ENCODE results near the gene PEX5L.

DNA sequence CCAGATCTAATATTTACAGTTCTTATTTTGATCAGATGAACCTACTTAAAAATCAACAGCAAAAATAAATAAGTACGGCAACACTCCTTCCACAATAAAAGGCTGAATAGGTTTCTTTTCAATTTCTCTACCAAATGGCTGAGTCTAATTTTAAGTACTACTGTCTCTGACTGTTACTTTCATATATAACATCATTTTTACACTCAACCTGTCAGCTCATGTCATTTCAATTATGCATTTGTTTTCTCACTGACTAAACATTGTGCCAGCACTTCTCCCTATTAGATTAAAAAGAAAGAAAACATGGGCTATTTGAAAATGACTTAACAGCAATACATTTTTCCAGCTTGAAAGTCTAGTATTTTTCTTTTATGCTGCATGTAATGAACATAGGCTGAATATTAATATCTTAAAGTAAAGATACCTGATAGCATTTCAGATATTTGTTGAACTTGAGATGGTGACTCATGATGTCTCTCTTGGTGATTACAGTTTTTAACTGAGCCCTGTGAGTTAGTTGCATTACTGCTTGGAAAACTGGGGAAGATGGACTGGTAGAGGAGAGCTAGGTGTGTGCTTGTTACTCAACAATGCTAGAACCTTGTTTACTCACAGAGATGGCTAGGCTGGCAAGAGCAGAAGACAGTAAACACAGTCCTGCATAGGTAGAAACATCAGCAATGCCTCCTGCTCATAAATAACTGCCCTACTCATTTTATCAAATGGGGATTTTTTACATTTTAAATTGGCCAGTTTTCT is 73.9 kb downstream of the PEX5L start:
- TF ChIP-seq, protein P1, sequence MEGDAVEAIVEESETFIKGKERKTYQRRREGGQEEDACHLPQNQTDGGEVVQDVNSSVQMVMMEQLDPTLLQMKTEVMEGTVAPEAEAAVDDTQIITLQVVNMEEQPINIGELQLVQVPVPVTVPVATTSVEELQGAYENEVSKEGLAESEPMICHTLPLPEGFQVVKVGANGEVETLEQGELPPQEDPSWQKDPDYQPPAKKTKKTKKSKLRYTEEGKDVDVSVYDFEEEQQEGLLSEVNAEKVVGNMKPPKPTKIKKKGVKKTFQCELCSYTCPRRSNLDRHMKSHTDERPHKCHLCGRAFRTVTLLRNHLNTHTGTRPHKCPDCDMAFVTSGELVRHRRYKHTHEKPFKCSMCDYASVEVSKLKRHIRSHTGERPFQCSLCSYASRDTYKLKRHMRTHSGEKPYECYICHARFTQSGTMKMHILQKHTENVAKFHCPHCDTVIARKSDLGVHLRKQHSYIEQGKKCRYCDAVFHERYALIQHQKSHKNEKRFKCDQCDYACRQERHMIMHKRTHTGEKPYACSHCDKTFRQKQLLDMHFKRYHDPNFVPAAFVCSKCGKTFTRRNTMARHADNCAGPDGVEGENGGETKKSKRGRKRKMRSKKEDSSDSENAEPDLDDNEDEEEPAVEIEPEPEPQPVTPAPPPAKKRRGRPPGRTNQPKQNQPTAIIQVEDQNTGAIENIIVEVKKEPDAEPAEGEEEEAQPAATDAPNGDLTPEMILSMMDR (IDR thresholded peaks at IDR 0.05; ENCODE audit: low read depth, low read length), result no peak
- no peak for TF ChIP-seq POLR2A (IDR thresholded peaks at IDR 0.05; ENCODE audit: extremely low read depth, insufficient read length)
- TF ChIP-seq MYC (IDR thresholded peaks at IDR 0.05; ENCODE audit: low read depth, low read length), result no peak
